Measurements from ENCODE around the gene DNAJC18. TPM values are rescaled to one million over a fixed set of nuclear protein-coding genes. Genes with fewer than 3 reads are reported as not detected.

Gene DNAJC18
- total and polyA plus RNA-seq, 2 experiments from 2014 or later, result 13.4 to 18.9 TPM

DNA sequence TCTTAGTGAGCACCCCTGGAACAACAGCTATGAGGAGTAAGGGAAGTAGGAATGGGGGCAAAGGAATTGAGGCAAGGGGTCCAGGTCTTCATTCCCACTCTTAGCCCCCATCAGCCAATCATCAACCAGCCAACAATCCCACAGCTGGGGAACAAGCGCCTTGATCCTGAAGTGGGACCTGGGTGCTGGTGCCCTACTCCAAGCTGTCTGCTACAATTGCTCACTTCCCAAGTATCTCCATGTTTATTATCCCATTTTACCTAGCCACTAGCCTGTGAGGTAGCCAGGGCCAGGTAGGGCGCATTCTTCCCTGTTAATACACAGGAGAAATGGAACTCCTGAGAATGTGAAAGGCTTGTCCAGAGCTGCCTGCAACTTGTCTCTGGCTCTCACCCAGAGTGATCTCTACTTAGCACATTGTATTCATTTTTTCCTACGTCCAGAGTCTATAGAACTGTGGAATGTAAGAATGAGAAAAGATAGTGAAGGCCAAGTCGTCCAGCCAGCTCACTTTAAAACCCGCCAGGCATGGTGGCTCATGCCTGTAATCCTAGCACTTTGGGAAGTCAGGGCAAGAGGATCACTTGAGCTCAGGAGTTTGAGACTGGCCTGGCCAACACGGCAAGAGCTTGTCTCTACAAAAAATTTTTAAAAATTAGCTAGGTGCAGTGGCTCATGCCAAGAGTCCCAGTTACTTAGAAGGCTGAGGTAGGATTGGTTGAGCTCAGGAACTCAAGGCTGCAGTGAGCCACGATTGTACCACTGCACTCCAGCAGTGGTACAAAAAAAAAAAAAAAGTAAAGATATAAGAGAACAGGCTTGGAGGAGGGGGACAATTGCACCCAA lies 6.2 kb upstream of the DNAJC18 start:
- Histone ChIP-seq H3K79me2 (replicated peaks; ENCODE audit: insufficient read depth) (no peaks in the 10 kb centered on the region), H3K9me2 (ENCODE audit: insufficient read depth) (no peaks in the 10 kb centered on the region), H3K4me3 (no peak overlapping the region), H3F3A (replicated peaks; ENCODE audit: low read depth) (no peaks in the 10 kb centered on the region), H3K36me3 (ENCODE audit: insufficient read depth) (no peaks in the 10 kb centered on the region), H2AFZ (peak overlapping the region; percentile 89), H3K27ac (ENCODE audit: low read depth) (no peak overlapping the region), H3K27me3 (ENCODE audit: insufficient read depth) (no peaks in the 10 kb centered on the region), H3K4me2 (no peak overlapping the region), H4K20me1 (replicated peaks; ENCODE audit: insufficient read depth) (no peaks in the 10 kb centered on the region), H3K4me1 (ENCODE audit: insufficient read depth) (peaks cover 5% of the 10 kb centered on the region; the same call in 1 of the 2 replicates)
- H3K9me3 Mint-ChIP-seq, result no peaks in the 10 kb centered on the region
- ATAC-seq, result peak; percentile 44; the same call in 1 of the 3 replicates
- peaks cover 9% of the 10 kb centered on the region for H3K4me1 Mint-ChIP-seq
- no peak overlapping the region for H3K4me3 Mint-ChIP-seq
- H3K36me3 Mint-ChIP-seq (ENCODE audit: low read depth), result no peaks in the 10 kb centered on the region
- no peak for DNase-seq (ENCODE audit: low spot score)
- H3K27ac Mint-ChIP-seq, result no peak overlapping the region
- H3K27me3 Mint-ChIP-seq (ENCODE audit: insufficient read depth, low read depth, poor library complexity), result peaks cover 5% of the 10 kb centered on the region
- no peak for TF ChIP-seq POLR2AphosphoS5 (IDR thresholded peaks at IDR 0.05; ENCODE audit: low read depth)
- TF ChIP-seq NANOG (IDR thresholded peaks at IDR 0.05; ENCODE audit: borderline replicate concordance), result no peak
- no peak for TF ChIP-seq STAT1 (IDR thresholded peaks at IDR 0.05; ENCODE audit: unreplicated experiment)
- TF ChIP-seq EZH2 (IDR thresholded peaks at IDR 0.05; ENCODE audit: low read depth, unreplicated experiment), result no peak
- TF ChIP-seq, protein P1, sequence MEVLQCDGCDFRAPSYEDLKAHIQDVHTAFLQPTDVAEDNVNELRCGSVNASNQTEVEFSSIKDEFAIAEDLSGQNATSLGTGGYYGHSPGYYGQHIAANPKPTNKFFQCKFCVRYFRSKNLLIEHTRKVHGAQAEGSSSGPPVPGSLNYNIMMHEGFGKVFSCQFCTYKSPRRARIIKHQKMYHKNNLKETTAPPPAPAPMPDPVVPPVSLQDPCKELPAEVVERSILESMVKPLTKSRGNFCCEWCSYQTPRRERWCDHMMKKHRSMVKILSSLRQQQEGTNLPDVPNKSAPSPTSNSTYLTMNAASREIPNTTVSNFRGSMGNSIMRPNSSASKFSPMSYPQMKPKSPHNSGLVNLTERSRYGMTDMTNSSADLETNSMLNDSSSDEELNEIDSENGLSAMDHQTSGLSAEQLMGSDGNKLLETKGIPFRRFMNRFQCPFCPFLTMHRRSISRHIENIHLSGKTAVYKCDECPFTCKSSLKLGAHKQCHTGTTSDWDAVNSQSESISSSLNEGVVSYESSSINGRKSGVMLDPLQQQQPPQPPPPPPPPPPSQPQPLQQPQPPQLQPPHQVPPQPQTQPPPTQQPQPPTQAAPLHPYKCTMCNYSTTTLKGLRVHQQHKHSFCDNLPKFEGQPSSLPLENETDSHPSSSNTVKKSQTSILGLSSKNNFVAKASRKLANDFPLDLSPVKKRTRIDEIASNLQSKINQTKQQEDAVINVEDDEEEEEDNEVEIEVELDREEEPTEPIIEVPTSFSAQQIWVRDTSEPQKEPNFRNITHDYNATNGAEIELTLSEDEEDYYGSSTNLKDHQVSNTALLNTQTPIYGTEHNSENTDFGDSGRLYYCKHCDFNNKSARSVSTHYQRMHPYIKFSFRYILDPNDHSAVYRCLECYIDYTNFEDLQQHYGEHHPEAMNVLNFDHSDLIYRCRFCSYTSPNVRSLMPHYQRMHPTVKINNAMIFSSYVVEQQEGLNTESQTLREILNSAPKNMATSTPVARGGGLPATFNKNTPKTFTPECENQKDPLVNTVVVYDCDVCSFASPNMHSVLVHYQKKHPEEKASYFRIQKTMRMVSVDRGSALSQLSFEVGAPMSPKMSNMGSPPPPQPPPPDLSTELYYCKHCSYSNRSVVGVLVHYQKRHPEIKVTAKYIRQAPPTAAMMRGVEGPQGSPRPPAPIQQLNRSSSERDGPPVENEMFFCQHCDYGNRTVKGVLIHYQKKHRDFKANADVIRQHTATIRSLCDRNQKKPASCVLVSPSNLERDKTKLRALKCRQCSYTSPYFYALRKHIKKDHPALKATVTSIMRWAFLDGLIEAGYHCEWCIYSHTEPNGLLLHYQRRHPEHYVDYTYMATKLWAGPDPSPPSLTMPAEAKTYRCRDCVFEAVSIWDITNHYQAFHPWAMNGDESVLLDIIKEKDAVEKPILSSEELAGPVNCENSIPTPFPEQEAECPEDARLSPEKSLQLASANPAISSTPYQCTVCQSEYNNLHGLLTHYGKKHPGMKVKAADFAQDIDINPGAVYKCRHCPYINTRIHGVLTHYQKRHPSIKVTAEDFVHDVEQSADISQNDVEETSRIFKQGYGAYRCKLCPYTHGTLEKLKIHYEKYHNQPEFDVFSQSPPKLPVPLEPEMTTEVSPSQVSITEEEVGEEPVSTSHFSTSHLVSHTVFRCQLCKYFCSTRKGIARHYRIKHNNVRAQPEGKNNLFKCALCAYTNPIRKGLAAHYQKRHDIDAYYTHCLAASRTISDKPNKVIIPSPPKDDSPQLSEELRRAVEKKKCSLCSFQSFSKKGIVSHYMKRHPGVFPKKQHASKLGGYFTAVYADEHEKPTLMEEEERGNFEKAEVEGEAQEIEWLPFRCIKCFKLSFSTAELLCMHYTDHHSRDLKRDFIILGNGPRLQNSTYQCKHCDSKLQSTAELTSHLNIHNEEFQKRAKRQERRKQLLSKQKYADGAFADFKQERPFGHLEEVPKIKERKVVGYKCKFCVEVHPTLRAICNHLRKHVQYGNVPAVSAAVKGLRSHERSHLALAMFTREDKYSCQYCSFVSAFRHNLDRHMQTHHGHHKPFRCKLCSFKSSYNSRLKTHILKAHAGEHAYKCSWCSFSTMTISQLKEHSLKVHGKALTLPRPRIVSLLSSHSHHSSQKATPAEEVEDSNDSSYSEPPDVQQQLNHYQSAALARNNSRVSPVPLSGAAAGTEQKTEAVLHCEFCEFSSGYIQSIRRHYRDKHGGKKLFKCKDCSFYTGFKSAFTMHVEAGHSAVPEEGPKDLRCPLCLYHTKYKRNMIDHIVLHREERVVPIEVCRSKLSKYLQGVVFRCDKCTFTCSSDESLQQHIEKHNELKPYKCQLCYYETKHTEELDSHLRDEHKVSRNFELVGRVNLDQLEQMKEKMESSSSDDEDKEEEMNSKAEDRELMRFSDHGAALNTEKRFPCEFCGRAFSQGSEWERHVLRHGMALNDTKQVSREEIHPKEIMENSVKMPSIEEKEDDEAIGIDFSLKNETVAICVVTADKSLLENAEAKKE (CRISPR knock-in tag; IDR thresholded peaks at IDR 0.05), result no peak
- TF ChIP-seq, protein P2, sequence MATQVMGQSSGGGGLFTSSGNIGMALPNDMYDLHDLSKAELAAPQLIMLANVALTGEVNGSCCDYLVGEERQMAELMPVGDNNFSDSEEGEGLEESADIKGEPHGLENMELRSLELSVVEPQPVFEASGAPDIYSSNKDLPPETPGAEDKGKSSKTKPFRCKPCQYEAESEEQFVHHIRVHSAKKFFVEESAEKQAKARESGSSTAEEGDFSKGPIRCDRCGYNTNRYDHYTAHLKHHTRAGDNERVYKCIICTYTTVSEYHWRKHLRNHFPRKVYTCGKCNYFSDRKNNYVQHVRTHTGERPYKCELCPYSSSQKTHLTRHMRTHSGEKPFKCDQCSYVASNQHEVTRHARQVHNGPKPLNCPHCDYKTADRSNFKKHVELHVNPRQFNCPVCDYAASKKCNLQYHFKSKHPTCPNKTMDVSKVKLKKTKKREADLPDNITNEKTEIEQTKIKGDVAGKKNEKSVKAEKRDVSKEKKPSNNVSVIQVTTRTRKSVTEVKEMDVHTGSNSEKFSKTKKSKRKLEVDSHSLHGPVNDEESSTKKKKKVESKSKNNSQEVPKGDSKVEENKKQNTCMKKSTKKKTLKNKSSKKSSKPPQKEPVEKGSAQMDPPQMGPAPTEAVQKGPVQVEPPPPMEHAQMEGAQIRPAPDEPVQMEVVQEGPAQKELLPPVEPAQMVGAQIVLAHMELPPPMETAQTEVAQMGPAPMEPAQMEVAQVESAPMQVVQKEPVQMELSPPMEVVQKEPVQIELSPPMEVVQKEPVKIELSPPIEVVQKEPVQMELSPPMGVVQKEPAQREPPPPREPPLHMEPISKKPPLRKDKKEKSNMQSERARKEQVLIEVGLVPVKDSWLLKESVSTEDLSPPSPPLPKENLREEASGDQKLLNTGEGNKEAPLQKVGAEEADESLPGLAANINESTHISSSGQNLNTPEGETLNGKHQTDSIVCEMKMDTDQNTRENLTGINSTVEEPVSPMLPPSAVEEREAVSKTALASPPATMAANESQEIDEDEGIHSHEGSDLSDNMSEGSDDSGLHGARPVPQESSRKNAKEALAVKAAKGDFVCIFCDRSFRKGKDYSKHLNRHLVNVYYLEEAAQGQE (IDR thresholded peaks at IDR 0.05; ENCODE audit: unreplicated experiment), result no peak
- TF ChIP-seq EZH2phosphoT487 (IDR thresholded peaks at IDR 0.05; ENCODE audit: unreplicated experiment), result no peak
- no peak for TF ChIP-seq ZNF114 (CRISPR knock-in tag; IDR thresholded peaks at IDR 0.05)
- TF ChIP-seq, protein P3, sequence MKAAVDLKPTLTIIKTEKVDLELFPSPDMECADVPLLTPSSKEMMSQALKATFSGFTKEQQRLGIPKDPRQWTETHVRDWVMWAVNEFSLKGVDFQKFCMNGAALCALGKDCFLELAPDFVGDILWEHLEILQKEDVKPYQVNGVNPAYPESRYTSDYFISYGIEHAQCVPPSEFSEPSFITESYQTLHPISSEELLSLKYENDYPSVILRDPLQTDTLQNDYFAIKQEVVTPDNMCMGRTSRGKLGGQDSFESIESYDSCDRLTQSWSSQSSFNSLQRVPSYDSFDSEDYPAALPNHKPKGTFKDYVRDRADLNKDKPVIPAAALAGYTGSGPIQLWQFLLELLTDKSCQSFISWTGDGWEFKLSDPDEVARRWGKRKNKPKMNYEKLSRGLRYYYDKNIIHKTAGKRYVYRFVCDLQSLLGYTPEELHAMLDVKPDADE (IDR thresholded peaks at IDR 0.05), result no peak
- no peak for TF ChIP-seq CREB1 (CRISPR knock-in tag; IDR thresholded peaks at IDR 0.05; ENCODE audit: low read depth)
